ENCODE results near the gene WHRN. TPM values are rescaled to one million over a fixed set of nuclear protein-coding genes. Genes with fewer than 3 reads are reported as not detected.

WHRN gene
- total RNA-seq, 1 donor from 2014 or later: 3.2 TPM

DNA sequence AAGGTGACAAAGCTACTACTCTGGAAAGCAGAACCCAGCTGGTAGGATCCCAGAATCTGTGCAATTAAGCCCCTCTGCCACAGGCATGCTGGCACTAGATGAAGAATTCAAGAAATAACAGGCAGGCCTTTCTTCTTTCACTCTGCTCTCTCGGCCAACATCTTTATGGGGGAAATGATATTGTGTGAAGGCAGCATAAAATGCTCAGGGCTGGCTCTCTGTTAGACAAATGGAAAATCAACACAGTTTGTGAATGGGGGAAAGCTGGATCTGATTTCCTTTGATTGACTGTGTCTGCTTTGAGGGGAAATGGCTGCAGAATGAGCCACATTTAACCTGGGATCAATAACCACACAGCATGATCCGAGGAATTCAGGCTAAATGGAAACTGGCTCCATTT lies 88.4 kb downstream of the WHRN start:
- Mint-ChIP-seq H3K4me3 (ENCODE audit: unreplicated experiment) (no peak overlapping the region), H3K4me1 (ENCODE audit: low read depth, unreplicated experiment) (peaks cover 20% of the 10 kb centered on the region), H3K27ac (ENCODE audit: unreplicated experiment) (peak overlapping the region; percentile 72), H3K9me3 (ENCODE audit: unreplicated experiment) (no peaks in the 10 kb centered on the region), H3K27me3 (ENCODE audit: unreplicated experiment) (peaks cover 15% of the 10 kb centered on the region), H3K36me3 (ENCODE audit: unreplicated experiment) (no peaks in the 10 kb centered on the region)
- no peak for DNase-seq
- TF ChIP-seq, protein P1, sequence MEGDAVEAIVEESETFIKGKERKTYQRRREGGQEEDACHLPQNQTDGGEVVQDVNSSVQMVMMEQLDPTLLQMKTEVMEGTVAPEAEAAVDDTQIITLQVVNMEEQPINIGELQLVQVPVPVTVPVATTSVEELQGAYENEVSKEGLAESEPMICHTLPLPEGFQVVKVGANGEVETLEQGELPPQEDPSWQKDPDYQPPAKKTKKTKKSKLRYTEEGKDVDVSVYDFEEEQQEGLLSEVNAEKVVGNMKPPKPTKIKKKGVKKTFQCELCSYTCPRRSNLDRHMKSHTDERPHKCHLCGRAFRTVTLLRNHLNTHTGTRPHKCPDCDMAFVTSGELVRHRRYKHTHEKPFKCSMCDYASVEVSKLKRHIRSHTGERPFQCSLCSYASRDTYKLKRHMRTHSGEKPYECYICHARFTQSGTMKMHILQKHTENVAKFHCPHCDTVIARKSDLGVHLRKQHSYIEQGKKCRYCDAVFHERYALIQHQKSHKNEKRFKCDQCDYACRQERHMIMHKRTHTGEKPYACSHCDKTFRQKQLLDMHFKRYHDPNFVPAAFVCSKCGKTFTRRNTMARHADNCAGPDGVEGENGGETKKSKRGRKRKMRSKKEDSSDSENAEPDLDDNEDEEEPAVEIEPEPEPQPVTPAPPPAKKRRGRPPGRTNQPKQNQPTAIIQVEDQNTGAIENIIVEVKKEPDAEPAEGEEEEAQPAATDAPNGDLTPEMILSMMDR (IDR thresholded peaks at IDR 0.05; ENCODE audit: partially characterized antibody, unreplicated experiment): no peak

DNA sequence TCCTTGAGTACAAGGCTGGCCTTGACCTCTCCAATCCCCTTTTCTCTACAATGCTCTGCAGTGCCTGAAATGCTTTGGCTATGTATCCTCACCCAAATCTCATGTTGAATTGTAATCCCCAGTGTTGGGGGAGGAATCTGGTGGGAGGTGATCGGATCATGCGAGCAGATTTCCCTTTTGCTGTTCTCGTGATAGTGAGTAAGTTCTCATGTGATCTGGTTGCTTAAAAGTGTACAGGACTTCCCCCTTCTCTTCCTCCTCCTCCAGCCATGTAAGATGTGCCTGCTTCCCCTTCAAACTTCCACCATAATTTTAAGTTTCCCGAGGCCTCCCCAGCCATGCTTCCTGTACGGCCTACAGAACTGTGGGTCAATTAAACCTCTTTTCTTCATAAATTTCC lies 89.0 kb downstream of the WHRN start:
- H3K36me3 Mint-ChIP-seq (ENCODE audit: unreplicated experiment): no peaks in the 10 kb centered on the region
- peaks cover 23% of the 10 kb centered on the region for H3K4me1 Mint-ChIP-seq (ENCODE audit: low read depth, unreplicated experiment)

DNA sequence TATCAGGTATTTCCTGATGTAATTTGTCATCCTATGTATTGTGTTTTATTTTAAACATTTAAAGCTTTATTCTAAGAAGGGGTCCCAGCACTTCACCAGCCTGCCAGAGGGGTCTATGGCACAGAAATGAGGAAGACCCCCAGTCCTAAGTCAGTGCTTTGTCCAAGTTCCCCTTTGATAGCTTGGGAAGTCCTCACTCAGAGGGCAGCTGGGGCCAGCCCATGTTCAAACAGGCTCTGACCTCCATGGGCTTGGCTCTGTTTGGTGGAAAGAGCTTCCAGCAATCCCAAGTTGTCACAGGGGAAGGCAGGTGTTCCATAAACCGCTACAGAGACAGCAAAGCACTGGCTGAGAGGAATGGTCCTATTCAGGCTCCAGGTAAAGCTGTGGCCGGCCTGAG lies 90.9 kb downstream of the WHRN start:
- Mint-ChIP-seq H3K27me3 (ENCODE audit: unreplicated experiment) (peaks cover 13% of the 10 kb centered on the region), H3K27ac (ENCODE audit: unreplicated experiment) (no peak overlapping the region), H3K4me3 (ENCODE audit: unreplicated experiment) (no peak overlapping the region), H3K36me3 (ENCODE audit: unreplicated experiment) (no peaks in the 10 kb centered on the region), H3K4me1 (ENCODE audit: low read depth, unreplicated experiment) (peaks cover 23% of the 10 kb centered on the region), H3K9me3 (ENCODE audit: unreplicated experiment) (peaks cover 5% of the 10 kb centered on the region)
- DNase-seq: no peak
- TF ChIP-seq, protein P1 (IDR thresholded peaks at IDR 0.05; ENCODE audit: partially characterized antibody, unreplicated experiment): no peak

More for the DNA sequence above, 89.0 kb downstream of the WHRN start:
- TF ChIP-seq, protein P1 (IDR thresholded peaks at IDR 0.05; ENCODE audit: partially characterized antibody, unreplicated experiment): no peak
- Mint-ChIP-seq H3K27me3 (ENCODE audit: unreplicated experiment) (peaks cover 15% of the 10 kb centered on the region), H3K4me3 (ENCODE audit: unreplicated experiment) (no peak overlapping the region), H3K27ac (ENCODE audit: unreplicated experiment) (no peak overlapping the region), H3K9me3 (ENCODE audit: unreplicated experiment) (no peaks in the 10 kb centered on the region)
- no peak for DNase-seq

DNA sequence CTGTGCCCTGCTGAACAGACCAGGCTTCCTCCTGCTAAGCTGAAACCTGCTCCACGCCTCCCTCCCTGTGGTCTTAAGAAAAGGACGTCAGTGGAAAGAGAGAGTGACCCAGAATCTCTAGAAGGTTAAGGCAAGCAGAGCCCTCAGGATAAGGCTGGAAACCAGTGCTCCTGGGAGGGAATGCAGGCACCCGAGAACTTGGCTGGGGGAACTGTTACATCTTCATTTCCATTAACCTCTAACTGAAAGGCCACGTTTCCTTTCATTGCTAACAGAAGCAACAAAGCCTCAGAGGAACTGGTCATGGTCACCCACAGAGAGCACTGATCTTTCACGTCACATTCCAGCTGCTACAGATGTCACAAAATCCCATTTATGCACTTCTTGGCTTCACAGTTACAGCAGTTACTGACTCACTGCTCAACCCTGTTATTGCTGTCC lies 91.4 kb downstream of the WHRN start:
- Mint-ChIP-seq H3K27ac (ENCODE audit: unreplicated experiment) (no peak overlapping the region), H3K4me3 (ENCODE audit: unreplicated experiment) (no peak overlapping the region), H3K4me1 (ENCODE audit: low read depth, unreplicated experiment) (peaks cover 27% of the 10 kb centered on the region), H3K27me3 (ENCODE audit: unreplicated experiment) (peaks cover 14% of the 10 kb centered on the region), H3K36me3 (ENCODE audit: unreplicated experiment) (no peaks in the 10 kb centered on the region), H3K9me3 (ENCODE audit: unreplicated experiment) (peaks cover 5% of the 10 kb centered on the region)
- DNase-seq: no peak
- TF ChIP-seq, protein P1 (IDR thresholded peaks at IDR 0.05; ENCODE audit: partially characterized antibody, unreplicated experiment): no peak

DNA sequence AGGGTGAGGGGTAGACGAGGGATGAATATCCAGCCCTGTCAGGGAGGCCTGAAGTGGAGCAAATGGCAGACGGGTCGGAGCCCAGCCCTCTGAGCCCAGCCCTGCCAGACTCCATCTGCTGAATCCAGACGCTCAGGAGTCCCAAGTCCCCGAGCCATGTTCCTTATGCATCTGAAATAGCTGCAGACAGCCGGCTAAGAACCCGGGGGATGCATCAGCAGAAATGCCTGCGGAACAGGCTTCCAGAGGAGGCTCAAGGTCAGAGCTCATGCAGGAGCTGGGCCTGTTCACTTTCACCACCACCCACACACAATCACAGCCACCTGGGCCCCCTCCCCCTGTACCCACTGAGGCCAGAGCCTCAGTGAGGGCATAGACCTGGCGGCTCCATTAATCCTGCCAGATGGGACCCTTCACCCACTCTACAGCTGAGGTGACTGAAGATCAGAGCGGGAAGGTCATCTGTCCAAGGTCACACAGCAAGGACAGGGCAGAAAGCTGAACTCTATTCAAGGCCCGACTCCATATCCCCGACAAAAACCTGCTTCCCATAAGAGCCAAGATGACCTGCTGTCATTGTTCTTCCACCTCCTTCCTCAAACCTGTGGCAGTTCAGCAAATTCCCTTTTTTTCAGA lies 93.1 kb downstream of the WHRN start:
- peaks cover 5% of the 10 kb centered on the region for H3K9me3 Mint-ChIP-seq (ENCODE audit: unreplicated experiment)
- H3K36me3 Mint-ChIP-seq (ENCODE audit: unreplicated experiment): no peaks in the 10 kb centered on the region
- peaks cover 23% of the 10 kb centered on the region for H3K4me1 Mint-ChIP-seq (ENCODE audit: low read depth, unreplicated experiment)
- H3K27me3 Mint-ChIP-seq (ENCODE audit: unreplicated experiment): peaks cover 8% of the 10 kb centered on the region
- TF ChIP-seq, protein P1 (IDR thresholded peaks at IDR 0.05; ENCODE audit: partially characterized antibody, unreplicated experiment): no peak
- H3K27ac Mint-ChIP-seq (ENCODE audit: unreplicated experiment): no peak overlapping the region
- no peak overlapping the region for H3K4me3 Mint-ChIP-seq (ENCODE audit: unreplicated experiment)
- peak; percentile 58 for DNase-seq
